Nephron (organoid): ENCODE results near the gene RHEB.

Source experiments
- H3K27ac Mint-ChIP-seq, 3 experiments: 2 replicates each; pipeline ENCODE4 v1.8.0; 2020; ENCODE audit warnings: mixed read lengths in 3 of 3, mild to moderate bottlenecking in 2 of 3, moderate library complexity in 1 of 3
- H3K27me3 Mint-ChIP-seq: 2 replicates; pipeline ENCODE4 v1.8.0; 2021; ENCODE audit warnings: low read depth, mild to moderate bottlenecking, moderate library complexity, mixed read lengths
- H3K36me3 Mint-ChIP-seq: 2 replicates; pipeline ENCODE4 v1.8.0; 2020; ENCODE audit warnings: low read depth, mixed read lengths
- H3K4me1 Mint-ChIP-seq: 2 replicates; pipeline ENCODE4 v1.8.0; 2020; ENCODE audit warnings: mixed read lengths
- H3K4me3 Mint-ChIP-seq, 3 experiments: 2 replicates each; pipeline ENCODE4 v1.8.0; 2020; ENCODE audit warnings: mild to moderate bottlenecking in 3 of 3, mixed read lengths in 3 of 3, moderate library complexity in 2 of 3
- H3K9me3 Mint-ChIP-seq: 2 replicates; pipeline ENCODE4 v1.8.0; 2020; ENCODE audit warnings: mixed read lengths
- TF ChIP-seq, protein P1 (sequence below), 3 experiments: fragments of 200-600 bp; sonication (generic); IDR thresholded peaks; one replicate each; pipeline ENCODE4 v1.5.0; 2021; ENCODE audit warnings: antibody characterized with exemption in 3 of 3; ENCODE audit not compliant: unreplicated experiment in 3 of 3

RHEB gene

DNA sequence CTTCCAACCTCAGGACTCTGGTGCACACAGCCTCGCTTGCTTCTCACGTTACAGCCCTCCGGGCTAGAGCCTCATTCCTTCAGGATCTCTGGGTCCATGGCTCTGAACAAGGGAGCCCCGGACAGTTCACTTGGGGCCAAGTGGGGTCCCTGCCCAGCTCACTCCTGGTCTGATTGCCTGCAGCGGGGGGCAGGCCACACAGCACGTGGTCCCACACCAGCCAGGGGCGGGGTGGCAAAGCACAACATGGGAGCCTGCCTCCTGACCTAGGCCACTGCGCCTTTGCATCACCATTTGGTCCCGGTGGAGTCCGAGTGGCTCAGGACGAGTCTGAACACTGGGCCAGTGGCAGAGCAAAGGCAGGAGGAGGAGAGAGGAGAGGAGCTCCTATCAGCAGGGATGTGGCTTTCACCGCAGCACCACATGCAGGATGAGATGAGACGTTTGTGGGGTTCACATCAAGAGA is 66.3 kb downstream of the RHEB start:
- H3K36me3 Mint-ChIP-seq, result no peaks in the 10 kb centered on the region
- H3K4me1 Mint-ChIP-seq, result peaks cover 17% of the 10 kb centered on the region
- H3K9me3 Mint-ChIP-seq, result no peaks in the 10 kb centered on the region
- TF ChIP-seq, protein P1, sequence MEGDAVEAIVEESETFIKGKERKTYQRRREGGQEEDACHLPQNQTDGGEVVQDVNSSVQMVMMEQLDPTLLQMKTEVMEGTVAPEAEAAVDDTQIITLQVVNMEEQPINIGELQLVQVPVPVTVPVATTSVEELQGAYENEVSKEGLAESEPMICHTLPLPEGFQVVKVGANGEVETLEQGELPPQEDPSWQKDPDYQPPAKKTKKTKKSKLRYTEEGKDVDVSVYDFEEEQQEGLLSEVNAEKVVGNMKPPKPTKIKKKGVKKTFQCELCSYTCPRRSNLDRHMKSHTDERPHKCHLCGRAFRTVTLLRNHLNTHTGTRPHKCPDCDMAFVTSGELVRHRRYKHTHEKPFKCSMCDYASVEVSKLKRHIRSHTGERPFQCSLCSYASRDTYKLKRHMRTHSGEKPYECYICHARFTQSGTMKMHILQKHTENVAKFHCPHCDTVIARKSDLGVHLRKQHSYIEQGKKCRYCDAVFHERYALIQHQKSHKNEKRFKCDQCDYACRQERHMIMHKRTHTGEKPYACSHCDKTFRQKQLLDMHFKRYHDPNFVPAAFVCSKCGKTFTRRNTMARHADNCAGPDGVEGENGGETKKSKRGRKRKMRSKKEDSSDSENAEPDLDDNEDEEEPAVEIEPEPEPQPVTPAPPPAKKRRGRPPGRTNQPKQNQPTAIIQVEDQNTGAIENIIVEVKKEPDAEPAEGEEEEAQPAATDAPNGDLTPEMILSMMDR (IDR thresholded peaks at IDR 0.05; ENCODE audit: unreplicated experiment in 3 of 3), result no peak
- no peak overlapping the region for H3K4me3 Mint-ChIP-seq
- H3K27me3 Mint-ChIP-seq, result peaks cover 7% of the 10 kb centered on the region
- H3K27ac Mint-ChIP-seq, result peak overlapping the region in 1 of 3 experiments; percentile 63

DNA sequence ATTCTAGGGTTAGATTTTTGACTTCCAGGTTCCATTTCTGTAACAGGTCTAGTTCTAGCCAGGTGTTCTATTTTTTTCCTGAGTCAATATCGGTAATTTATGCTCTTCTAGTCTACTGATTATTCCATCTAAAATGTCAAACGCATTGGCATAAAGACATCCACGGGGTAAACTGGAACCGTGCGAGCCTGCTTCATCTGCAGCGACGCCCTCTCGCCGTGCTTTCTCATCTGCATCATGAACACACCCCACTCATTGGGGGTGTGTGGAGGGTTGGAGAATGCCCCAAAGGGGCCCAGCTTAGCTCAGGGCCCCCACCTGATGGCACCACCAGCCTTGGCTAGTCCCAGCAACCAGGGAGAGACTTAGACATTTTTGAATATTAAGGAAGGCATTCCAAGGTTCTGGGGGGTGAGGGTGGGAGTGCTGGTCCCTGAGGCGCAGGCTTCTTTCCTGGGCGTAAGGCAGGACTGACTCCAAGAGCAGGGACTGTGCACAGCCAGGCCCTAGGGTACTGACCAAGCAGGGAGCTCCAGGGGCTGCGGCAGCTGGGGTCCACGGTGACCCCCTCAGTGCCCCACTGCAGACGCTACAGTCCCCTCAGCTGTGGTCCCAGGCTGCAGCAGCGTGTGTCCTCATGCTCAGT is 66.9 kb downstream of the RHEB start:
- H3K9me3 Mint-ChIP-seq, result no peaks in the 10 kb centered on the region
- H3K27ac Mint-ChIP-seq, result peak overlapping the region; percentile 45 to 71 (median 63)
- peaks cover 7% of the 10 kb centered on the region for H3K27me3 Mint-ChIP-seq

DNA sequence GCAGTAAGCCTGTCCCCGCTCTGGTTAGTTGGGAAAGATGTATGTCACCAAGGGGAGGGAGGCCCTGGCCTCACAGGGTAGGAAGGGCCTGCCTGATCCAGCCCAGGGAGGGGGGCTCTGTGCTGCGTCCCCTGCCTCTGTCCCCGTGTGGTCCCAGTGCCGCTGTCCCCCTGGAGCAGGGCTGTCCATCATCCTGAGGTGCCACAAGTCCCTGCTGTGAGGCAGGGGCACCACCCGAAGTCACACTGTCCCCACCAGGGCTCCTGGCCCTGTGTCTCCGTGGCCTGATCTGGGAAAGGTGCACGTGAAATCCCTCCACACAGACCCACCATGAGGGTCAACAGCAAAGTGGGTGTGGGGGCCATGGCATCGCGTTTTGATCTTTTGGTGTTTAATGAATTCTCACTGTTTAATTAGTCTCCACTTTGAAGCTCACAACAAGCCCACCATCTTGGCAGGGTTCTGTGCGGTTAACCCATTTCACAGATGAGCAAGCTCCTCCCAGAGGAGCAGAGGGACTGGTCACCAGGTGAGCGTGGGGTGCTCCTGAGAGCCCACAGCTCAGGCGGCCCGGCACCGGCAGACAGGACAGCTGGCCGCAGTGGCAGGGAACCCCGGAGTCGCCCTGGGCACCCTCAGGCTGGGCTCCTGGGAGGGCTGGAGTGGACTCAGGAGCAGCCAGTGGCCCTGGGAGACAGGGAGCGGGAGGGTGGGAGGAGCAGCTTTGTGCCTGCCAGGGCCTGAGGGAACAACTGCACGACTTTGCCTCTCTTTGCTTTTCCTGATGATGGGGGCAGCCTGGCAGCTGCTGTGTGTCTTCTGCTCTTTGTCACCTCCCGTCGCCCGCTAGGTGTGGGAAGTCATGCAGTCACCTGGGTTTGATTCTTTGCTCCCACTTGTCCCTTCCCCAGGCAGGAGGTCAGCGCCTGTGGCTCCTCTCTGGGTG is 67.8 kb downstream of the RHEB start:
- peak overlapping the region in 1 of 3 experiments; percentile 63 for H3K27ac Mint-ChIP-seq
- peaks cover 17% of the 10 kb centered on the region for H3K4me1 Mint-ChIP-seq
- no peak overlapping the region for H3K4me3 Mint-ChIP-seq
- H3K9me3 Mint-ChIP-seq, result no peaks in the 10 kb centered on the region
- H3K27me3 Mint-ChIP-seq, result peaks cover 13% of the 10 kb centered on the region
- H3K36me3 Mint-ChIP-seq, result no peaks in the 10 kb centered on the region
- TF ChIP-seq, protein P1 (IDR thresholded peaks at IDR 0.05; ENCODE audit: unreplicated experiment in 3 of 3), result no peak

More for the DNA sequence above, 66.9 kb downstream of the RHEB start:
- H3K4me1 Mint-ChIP-seq, result peaks cover 17% of the 10 kb centered on the region
- TF ChIP-seq, protein P1 (IDR thresholded peaks at IDR 0.05; ENCODE audit: unreplicated experiment in 3 of 3), result no peak
- no peak overlapping the region for H3K4me3 Mint-ChIP-seq
- no peaks in the 10 kb centered on the region for H3K36me3 Mint-ChIP-seq

DNA sequence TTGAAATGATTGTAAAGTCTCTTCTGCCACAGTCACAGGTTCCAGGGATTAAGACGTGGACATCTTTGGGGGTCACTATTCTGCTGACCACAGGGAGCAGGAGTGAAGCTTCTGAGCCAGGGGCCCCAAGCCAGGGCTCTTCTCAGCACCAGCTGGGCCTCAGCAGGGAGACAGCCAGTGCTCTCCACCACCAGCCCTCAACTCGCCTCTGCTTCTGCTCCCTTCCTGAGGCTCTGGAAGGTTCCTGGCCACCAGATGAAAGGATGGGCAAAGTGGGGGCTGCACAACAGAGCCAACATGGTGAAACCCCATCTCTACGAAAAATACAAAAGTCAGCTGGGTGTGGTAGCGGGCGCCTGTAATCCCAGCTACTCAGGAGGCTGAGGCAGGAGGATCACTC is 68.5 kb downstream of the RHEB start:
- no peak overlapping the region for H3K4me3 Mint-ChIP-seq
- no peaks in the 10 kb centered on the region for H3K9me3 Mint-ChIP-seq
- no peaks in the 10 kb centered on the region for H3K36me3 Mint-ChIP-seq
- TF ChIP-seq, protein P1 (IDR thresholded peaks at IDR 0.05; ENCODE audit: unreplicated experiment in 3 of 3), result no peak
- H3K27ac Mint-ChIP-seq, result peak overlapping the region; percentile 2 to 10 (median 4)
- H3K4me1 Mint-ChIP-seq, result peaks cover 17% of the 10 kb centered on the region
- peaks cover 13% of the 10 kb centered on the region for H3K27me3 Mint-ChIP-seq

DNA sequence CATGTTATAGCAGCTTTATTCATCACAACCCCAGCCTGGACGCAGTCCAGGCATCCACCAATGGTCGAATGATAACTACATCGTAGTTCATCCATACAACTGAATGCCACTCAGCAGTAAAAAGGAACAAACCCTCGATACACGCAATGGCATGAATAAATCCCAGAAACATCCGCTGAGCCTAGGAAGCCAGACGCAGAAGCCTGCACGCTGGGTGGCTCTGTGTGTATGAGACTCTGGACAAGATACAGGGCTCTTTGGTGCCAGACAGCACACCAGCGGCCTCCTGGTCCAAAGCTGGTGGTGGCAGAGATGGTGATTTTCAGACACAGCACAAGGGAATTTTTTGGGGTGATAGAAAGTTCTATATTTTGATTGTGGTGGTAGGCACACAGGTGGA is 69.7 kb downstream of the RHEB start:
- Mint-ChIP-seq H3K27me3 (peaks cover 13% of the 10 kb centered on the region), H3K4me3 (no peak overlapping the region), H3K27ac (no peak overlapping the region), H3K4me1 (peaks cover 14% of the 10 kb centered on the region), H3K36me3 (no peaks in the 10 kb centered on the region), H3K9me3 (no peaks in the 10 kb centered on the region)
- TF ChIP-seq, protein P1 (IDR thresholded peaks at IDR 0.05; ENCODE audit: unreplicated experiment in 3 of 3), result no peak
